Neural cell (in vitro differentiated cells): ENCODE data around the gene CAMK2N2. TPM values are rescaled to one million over a fixed set of nuclear protein-coding genes. Genes with fewer than 3 reads are reported as not detected.

Source experiments
- H2AFZ ChIP-seq: fragments of 200-600, 300-800 bp; sonication (generic), shearing (Covaris generic); 2 replicates; pipeline ENCODE4 v1.6.0; 2014; ENCODE audit warnings: low read depth, mild to moderate bottlenecking, antibody characterized with exemption, low read length, moderate library complexity
- H3F3A ChIP-seq: fragments of 200-600 bp; shearing (Covaris generic); 2 replicates; pipeline ENCODE4 v1.6.1; 2016; ENCODE audit warnings: mild to moderate bottlenecking, moderate library complexity, mixed read lengths, antibody characterized with exemption, low read length; ENCODE audit not compliant: insufficient read depth, poor library complexity, severe bottlenecking
- H3K27ac ChIP-seq: fragments of 200-600, 300-800 bp; sonication (generic), shearing (Covaris generic); 2 replicates; pipeline ENCODE4 v1.5.1; 2014; ENCODE audit warnings: mild to moderate bottlenecking, low read length, moderate library complexity
- H3K27me3 ChIP-seq: fragments of 300-800, 200-600 bp; sonication (generic), shearing (Covaris generic); 2 replicates; pipeline ENCODE4 v1.6.0; 2014; ENCODE audit warnings: mild to moderate bottlenecking, low read depth, low read length, moderate library complexity; ENCODE audit not compliant: insufficient read depth
- H3K36me3 ChIP-seq: fragments of 300-800, 200-600 bp; sonication (generic), shearing (Covaris generic); 2 replicates; pipeline ENCODE4 v1.5.1; 2014; ENCODE audit warnings: mild to moderate bottlenecking, antibody characterized with exemption, low read length, moderate library complexity; ENCODE audit not compliant: insufficient read depth
- H3K4me2 ChIP-seq: fragments of 300-800, 200-600 bp; sonication (generic), shearing (Covaris generic); 2 replicates; pipeline ENCODE4 v1.6.0; 2014; ENCODE audit warnings: mild to moderate bottlenecking, low read length
- H3K4me3 ChIP-seq: fragments of 300-800, 200-600 bp; sonication (generic), shearing (Covaris generic); 2 replicates; pipeline ENCODE4 v1.5.1; 2014; ENCODE audit warnings: mild to moderate bottlenecking, low read length, moderate library complexity
- H3K79me2 ChIP-seq: fragments of 200-600 bp; shearing (Covaris generic); replicated peaks from 2 replicates; pipeline ENCODE4 v1.6.0; 2014; ENCODE audit warnings: mild to moderate bottlenecking, low read length, moderate library complexity; ENCODE audit not compliant: insufficient read depth
- H3K9ac ChIP-seq: fragments of 300-800, 200-600 bp; sonication (generic), shearing (Covaris generic); 2 replicates; pipeline ENCODE4 v1.6.1; 2016; ENCODE audit warnings: mild to moderate bottlenecking, low read length, mixed read lengths
- H3K9me2 ChIP-seq: fragments of 200-600 bp; shearing (Covaris generic); 2 replicates; pipeline ENCODE4 v1.6.1; 2016; ENCODE audit warnings: mild to moderate bottlenecking, low read length, mixed read lengths; ENCODE audit not compliant: insufficient read depth
- H3K9me3 ChIP-seq: fragments of 200-600, 300-800 bp; sonication (generic), shearing (Covaris generic); 2 replicates; pipeline ENCODE4 v1.6.1; 2016; ENCODE audit warnings: mild to moderate bottlenecking, mixed run types, low read length, moderate library complexity, mixed read lengths
- H4K20me1 ChIP-seq: fragments of 200-600 bp; shearing (Covaris generic); 2 replicates; pipeline ENCODE4 v1.6.1; 2016; ENCODE audit warnings: mild to moderate bottlenecking, mixed run types; ENCODE audit not compliant: insufficient read depth
- EP300 ChIP-seq: fragments of 450-650 bp; conservative IDR thresholded peaks from 2 replicates; pipeline ENCODE4 v1.6.1; 2014; ENCODE audit warnings: antibody characterized with exemption, mild to moderate bottlenecking, moderate library complexity; ENCODE audit not compliant: poor library complexity, severe bottlenecking
- EZH2 ChIP-seq: fragments of 200-600, 300-800 bp; shearing (Covaris generic), sonication (generic); IDR thresholded peaks from 2 replicates; pipeline ENCODE4 v1.6.1; 2014; ENCODE audit warnings: antibody characterized with exemption, low read length, borderline replicate concordance, mild to moderate bottlenecking; ENCODE audit not compliant: insufficient read depth, poor library complexity, severe bottlenecking
- MXI1 ChIP-seq: fragments of 450-650 bp; conservative IDR thresholded peaks from 2 replicates; pipeline ENCODE4 v1.6.1; 2014; ENCODE audit warnings: antibody characterized with exemption, mild to moderate bottlenecking; ENCODE audit not compliant: poor library complexity, severe bottlenecking
- POLR2AphosphoS5 ChIP-seq: IDR thresholded peaks from 2 replicates; pipeline ENCODE4 v1.6.1; 2012
- RAD21 ChIP-seq: fragments of 450-650 bp; conservative IDR thresholded peaks from 2 replicates; pipeline ENCODE4 v1.6.1; 2014; ENCODE audit warnings: antibody characterized with exemption, mild to moderate bottlenecking, moderate library complexity
- SMC3 ChIP-seq: fragments of 450-650 bp; conservative IDR thresholded peaks from 2 replicates; pipeline ENCODE4 v1.6.1; 2014; ENCODE audit warnings: antibody characterized with exemption, mild to moderate bottlenecking, moderate library complexity; ENCODE audit not compliant: poor library complexity
- TAF1 ChIP-seq: IDR thresholded peaks from 2 replicates; pipeline ENCODE4 v1.6.1; 2012; ENCODE audit warnings: low read depth
- polyA plus RNA-seq: library from polyadenylated mRNA; depleted of rRNA; stranded (reverse); fragments of >200 nt; gene quantifications from 2 replicates; pipeline ENCODE4 v1.2.3, GENCODE V29; 2014
- TF ChIP-seq, protein P1 (sequence below): IDR thresholded peaks from 2 replicates; pipeline ENCODE4 v1.6.1; 2012; ENCODE audit warnings: borderline replicate concordance
- TF ChIP-seq, protein P2 (sequence below): fragments of 450-650 bp; IDR thresholded peaks from 2 replicates; pipeline ENCODE4 v1.5.1; 2014; ENCODE audit warnings: antibody characterized with exemption, mild to moderate bottlenecking, moderate library complexity; ENCODE audit not compliant: poor library complexity, severe bottlenecking

CAMK2N2 gene
- polyA plus RNA-seq, 1 donor from 2014 or later: 2.8 TPM

DNA sequence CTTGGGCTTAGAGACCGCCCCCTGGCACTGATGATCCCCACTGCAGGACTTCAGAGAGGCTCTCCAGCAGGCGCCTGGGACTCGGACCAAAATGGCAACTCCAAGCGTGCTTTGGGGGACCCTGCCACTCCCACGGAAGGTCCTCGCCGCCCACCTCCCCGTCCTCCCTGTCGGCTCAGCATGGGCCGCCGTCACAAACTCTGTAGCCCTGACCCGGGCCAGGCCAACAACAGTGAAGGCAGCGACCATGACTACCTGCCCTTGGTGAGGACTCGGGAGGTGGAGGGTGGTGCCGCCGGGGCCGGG, 20.3 kb downstream of the CAMK2N2 start:
- H3K9ac ChIP-seq: no peak overlapping the region
- H4K20me1 ChIP-seq: no peaks in the 10 kb centered on the region
- H3K27me3 ChIP-seq: no peaks in the 10 kb centered on the region
- TF ChIP-seq EZH2 (no peak), POLR2AphosphoS5 (no peak), MXI1 (no peak), EP300 (no peak), TAF1 (no peak), RAD21 (no peak), SMC3 (no peak)
- TF ChIP-seq, protein P1, sequence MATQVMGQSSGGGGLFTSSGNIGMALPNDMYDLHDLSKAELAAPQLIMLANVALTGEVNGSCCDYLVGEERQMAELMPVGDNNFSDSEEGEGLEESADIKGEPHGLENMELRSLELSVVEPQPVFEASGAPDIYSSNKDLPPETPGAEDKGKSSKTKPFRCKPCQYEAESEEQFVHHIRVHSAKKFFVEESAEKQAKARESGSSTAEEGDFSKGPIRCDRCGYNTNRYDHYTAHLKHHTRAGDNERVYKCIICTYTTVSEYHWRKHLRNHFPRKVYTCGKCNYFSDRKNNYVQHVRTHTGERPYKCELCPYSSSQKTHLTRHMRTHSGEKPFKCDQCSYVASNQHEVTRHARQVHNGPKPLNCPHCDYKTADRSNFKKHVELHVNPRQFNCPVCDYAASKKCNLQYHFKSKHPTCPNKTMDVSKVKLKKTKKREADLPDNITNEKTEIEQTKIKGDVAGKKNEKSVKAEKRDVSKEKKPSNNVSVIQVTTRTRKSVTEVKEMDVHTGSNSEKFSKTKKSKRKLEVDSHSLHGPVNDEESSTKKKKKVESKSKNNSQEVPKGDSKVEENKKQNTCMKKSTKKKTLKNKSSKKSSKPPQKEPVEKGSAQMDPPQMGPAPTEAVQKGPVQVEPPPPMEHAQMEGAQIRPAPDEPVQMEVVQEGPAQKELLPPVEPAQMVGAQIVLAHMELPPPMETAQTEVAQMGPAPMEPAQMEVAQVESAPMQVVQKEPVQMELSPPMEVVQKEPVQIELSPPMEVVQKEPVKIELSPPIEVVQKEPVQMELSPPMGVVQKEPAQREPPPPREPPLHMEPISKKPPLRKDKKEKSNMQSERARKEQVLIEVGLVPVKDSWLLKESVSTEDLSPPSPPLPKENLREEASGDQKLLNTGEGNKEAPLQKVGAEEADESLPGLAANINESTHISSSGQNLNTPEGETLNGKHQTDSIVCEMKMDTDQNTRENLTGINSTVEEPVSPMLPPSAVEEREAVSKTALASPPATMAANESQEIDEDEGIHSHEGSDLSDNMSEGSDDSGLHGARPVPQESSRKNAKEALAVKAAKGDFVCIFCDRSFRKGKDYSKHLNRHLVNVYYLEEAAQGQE: no peak
- TF ChIP-seq, protein P2, sequence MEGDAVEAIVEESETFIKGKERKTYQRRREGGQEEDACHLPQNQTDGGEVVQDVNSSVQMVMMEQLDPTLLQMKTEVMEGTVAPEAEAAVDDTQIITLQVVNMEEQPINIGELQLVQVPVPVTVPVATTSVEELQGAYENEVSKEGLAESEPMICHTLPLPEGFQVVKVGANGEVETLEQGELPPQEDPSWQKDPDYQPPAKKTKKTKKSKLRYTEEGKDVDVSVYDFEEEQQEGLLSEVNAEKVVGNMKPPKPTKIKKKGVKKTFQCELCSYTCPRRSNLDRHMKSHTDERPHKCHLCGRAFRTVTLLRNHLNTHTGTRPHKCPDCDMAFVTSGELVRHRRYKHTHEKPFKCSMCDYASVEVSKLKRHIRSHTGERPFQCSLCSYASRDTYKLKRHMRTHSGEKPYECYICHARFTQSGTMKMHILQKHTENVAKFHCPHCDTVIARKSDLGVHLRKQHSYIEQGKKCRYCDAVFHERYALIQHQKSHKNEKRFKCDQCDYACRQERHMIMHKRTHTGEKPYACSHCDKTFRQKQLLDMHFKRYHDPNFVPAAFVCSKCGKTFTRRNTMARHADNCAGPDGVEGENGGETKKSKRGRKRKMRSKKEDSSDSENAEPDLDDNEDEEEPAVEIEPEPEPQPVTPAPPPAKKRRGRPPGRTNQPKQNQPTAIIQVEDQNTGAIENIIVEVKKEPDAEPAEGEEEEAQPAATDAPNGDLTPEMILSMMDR: no peak
- no peak overlapping the region for H2AFZ ChIP-seq
- H3K9me3 ChIP-seq: no peaks in the 10 kb centered on the region
- H3K4me3 ChIP-seq: no peak overlapping the region
- H3K9me2 ChIP-seq: no peaks in the 10 kb centered on the region
- H3K4me2 ChIP-seq: no peak overlapping the region
- H3K79me2 ChIP-seq: no peaks in the 10 kb centered on the region
- H3K27ac ChIP-seq: no peak overlapping the region
- H3K36me3 ChIP-seq: no peaks in the 10 kb centered on the region
- H3F3A ChIP-seq: no peaks in the 10 kb centered on the region

DNA sequence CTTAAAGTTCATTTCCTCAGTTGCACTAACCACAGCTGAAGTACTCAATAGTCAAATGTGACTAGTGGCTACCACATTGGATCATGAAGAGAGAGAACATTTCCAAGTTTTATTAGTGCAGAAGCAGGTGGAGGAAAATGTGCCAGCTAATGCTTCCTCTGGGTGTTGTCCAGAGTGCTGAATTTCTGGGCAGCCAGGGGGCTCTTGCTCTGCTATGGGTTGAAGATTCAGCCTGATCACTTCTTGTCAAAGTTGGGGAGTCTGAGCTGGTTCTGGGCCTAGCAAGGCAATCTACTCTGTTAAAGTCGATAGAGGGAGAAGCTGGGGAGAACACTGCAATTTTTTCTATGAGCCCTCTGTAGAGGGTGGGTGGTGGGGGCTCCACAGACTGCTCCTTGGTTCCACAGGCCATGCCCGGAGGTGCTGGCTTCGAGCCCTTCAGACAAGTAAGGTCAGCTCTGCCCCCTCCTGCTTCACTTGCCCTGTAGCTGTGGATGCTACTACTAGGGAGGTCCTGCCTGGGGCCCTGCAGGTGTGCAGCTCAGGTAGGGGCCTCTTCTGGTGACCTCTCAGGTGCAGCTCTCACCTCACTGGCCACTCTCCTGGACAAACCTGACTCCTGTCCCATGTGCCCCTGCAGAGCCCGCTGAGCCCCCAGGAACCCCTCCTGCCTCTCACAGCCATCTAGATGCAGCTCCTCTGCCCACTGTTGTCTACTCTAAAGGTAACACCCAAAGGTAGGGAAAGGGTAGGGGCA, 20.8 kb downstream of the CAMK2N2 start:
- Histone ChIP-seq H3K27me3 (no peaks in the 10 kb centered on the region), H3K4me3 (no peak overlapping the region), H4K20me1 (no peaks in the 10 kb centered on the region), H3K9me2 (no peaks in the 10 kb centered on the region), H3K79me2 (no peaks in the 10 kb centered on the region), H3K36me3 (no peaks in the 10 kb centered on the region), H3K4me2 (no peak overlapping the region), H3K27ac (no peak overlapping the region), H3F3A (no peaks in the 10 kb centered on the region), H3K9ac (no peak overlapping the region), H2AFZ (no peak overlapping the region), H3K9me3 (no peaks in the 10 kb centered on the region)
- TF ChIP-seq, protein P2: no peak
- TF ChIP-seq MXI1: no peak
- TF ChIP-seq SMC3: no peak
- TF ChIP-seq EP300: no peak
- TF ChIP-seq, protein P1: no peak
- TF ChIP-seq RAD21: no peak
- TF ChIP-seq TAF1: no peak
- TF ChIP-seq EZH2: no peak
- no peak for TF ChIP-seq POLR2AphosphoS5
